T-helper 9 cell (primary cell): ENCODE data around the gene TAF7L.
"Not testable (repeated sequence)": the region's sequence is repeated elsewhere in the genome, so short reads cannot be mapped to it uniquely, and the experiment has no call there.

Experiments used
- DNase-seq: peaks from one replicate; pipeline ENCODE4 v3.0.0-alpha.2; 2020
- total RNA-seq, 2 donors: gene quantifications; one replicate each; lab custom pipeline; 2026; lab: John Stamatoyannopoulos, UW

Gene TAF7L, protein sequence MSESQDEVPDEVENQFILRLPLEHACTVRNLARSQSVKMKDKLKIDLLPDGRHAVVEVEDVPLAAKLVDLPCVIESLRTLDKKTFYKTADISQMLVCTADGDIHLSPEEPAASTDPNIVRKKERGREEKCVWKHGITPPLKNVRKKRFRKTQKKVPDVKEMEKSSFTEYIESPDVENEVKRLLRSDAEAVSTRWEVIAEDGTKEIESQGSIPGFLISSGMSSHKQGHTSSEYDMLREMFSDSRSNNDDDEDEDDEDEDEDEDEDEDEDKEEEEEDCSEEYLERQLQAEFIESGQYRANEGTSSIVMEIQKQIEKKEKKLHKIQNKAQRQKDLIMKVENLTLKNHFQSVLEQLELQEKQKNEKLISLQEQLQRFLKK
- 0.14 to 0.48 reads per million in 2 donors for total RNA-seq

DNA sequence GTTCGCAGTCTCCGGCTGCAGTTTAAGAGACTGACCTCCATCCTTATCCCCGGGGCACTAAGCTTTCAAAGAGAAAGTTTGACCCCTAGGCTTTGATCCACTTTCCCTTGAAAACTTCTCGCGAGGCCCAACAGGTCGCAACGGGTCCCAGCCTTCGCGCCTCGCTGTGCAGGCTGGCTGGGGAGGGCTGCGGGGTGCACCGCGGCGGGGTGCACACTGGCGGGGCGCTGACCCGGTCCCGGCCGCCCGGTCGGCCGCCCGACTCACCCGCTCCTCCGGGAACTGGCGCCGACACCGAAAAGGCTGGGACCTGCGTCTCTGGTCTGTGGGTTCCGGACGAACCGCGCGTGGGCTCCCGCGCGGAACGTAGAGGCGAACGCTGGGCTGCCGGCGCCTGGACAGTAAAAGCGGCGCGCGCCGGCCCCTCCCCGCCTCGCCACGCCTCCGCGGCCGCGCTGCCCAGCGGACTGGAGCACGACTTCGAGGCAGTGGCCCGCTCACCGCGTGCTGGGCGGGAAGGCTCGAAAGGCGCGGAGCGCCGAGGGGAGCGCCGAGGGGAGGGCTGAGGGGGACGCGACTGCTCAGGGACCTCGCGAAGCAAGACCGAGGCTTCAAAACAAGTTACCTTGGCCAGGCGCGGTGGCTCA is at the start of gene TAF7L:
TSS of gene TAF7L (minus strand) at position 378 of the 647 bp plus-strand sequence. CDS start 3,791 bp downstream, outside the sequence.
- no peak for DNase-seq

DNA sequence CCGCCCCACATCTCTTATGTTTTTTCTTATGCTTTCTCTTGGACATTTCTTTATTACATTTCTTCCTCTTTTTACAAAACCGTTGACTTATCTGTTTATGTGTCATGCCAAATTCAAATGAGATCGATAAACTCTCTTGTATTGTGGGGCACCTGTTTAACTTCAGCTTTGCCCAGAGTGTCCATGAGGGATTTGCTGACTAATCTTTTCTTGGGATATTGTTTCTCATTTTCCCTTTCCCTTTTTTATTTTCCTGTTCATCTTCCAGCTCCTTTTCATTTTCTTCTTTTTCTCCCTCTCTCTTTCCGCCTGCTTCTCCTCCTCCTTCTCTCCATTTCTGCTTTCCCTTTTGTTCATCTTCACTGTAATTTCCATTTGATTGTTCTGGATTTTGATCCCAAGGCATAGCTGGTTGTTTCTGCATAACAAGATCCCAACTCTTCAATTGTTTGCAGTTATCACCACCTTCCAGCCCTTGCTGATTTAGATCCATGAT is 46.7 kb upstream of the TAF7L start:
- DNase-seq, result no peak

DNA sequence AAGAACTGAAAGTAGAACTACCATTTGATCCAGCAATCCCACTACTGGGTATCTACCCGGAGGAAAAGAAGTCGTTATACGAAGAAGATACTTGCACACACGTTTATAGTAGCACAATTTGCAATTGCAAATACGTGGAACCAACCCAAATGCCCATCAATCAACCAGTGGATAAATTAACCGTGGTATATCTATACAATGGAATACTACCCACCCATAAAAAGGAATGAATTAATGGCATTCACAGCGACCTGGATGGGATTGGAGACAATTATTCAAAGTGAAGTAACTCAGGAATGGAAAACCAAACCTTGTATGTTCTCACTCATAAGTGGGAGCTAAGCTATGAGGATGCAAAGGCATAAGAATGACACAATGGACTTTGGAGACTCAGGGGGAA is 43.2 kb upstream of the TAF7L start:
- not testable (repeated sequence) for DNase-seq

DNA sequence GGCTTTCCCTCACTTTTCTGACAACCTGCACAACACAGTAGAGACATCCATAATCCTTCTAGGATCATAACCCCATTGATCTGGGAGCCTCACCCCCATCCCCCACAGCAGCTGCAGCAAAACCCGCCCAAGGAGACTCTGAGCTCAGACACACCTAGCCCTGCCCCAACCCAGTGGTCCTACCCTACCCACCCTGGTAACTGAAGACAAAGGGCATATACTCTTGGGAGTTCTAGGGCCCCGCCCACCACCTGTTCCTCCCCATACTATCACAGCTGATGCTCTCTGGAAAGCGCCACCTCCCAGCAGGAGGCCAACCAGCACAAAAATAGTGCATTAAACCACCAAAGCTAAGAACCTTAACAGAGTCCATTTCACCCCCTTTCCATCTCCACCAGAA is 35.5 kb upstream of the TAF7L start:
- DNase-seq, result not testable (repeated sequence)

DNA sequence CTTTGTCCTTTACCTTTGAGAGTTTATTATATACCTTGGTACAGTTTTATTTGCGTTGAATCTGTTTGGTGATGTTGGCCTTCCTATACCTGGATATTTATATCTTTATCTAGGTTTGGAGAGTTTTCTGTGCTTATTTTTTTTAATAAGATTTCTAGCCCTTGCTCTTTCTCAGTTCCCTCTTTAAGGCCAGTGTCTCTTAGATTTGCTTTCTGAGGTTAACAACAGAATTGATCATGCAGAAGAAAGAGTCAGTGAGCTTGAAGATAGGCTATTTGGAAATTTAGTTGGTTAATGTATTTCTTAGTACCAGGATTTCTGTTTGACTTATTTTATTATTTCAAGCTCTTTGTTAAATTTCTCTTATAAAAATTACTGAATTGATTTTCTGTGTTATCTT is 12.7 kb upstream of the TAF7L start:
- DNase-seq, result no peak

DNA sequence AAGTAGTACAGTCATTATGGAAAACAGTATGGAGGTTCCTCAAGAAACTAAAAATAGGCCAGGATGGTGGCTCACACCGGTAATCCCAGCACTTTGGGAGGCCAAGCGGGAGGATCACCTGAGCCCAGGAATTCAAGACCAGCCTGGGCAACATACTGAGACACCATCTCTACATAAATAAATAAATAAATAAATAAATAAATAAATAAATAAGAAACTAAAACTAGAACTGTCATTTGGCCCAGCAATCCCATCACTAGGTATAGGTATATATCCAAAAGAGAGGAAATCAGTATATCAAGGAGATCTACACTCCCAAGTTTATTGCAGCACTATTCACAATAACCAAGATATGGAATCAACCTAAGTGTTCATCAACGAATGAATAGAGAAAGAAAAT is 4.5 kb upstream of the TAF7L start:
- not testable (repeated sequence) for DNase-seq

DNA sequence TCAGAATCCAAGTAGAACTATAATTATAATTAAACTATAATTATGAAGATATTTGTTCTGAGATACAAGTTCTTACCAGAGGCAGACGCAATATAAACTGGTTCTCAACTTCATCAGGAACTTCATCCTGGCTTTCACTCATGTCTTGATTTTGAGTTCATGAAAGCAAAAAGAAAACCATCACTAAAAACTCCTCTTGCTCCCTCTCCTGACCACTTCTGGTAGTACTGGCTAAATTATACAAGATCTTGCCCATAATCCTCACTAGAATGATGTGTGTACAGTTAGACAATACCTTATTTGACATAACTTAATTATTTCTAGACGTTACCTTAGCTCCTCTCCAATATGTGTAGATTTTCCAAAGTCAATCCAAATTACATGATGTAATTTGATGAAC is 3.7 kb downstream of the TAF7L start:
- no peak for DNase-seq

DNA sequence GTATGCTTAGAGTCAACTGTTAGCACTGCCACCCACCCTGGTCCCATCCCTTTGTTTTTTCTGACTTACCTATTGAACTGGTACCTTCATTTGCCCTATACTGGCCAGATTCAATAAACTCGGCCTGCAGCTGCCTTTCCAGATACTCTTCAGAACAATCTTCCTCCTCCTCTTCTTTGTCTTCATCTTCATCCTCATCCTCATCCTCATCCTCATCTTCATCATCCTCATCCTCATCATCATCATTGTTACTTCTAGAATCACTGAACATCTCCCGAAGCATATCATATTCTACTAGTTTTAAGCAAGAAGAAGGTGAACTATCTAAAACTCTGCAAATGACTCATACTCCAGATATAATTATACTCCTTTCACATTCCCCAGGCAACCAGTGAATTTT is 14.9 kb downstream of the TAF7L start:
- no peak for DNase-seq

DNA sequence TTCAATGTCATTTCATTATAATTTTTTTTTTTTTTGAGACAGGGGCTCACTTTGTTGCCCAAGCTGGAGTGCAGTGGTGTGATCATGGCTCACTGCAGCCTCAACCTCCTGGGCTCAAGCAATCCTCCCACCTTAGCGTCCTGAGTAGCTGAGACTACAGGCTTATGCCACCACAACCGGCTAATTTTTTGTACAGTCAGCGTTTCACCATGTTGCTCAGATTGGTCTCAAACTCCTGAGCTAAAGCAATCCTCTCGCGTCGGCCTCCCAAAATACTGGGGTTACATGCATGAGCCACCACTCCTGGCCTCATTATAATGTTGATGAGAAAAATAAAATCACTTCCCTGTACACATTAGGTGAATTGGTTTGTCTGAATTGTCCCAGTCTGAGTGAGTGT is 16.9 kb downstream of the TAF7L start:
- DNase-seq, result no peak

DNA sequence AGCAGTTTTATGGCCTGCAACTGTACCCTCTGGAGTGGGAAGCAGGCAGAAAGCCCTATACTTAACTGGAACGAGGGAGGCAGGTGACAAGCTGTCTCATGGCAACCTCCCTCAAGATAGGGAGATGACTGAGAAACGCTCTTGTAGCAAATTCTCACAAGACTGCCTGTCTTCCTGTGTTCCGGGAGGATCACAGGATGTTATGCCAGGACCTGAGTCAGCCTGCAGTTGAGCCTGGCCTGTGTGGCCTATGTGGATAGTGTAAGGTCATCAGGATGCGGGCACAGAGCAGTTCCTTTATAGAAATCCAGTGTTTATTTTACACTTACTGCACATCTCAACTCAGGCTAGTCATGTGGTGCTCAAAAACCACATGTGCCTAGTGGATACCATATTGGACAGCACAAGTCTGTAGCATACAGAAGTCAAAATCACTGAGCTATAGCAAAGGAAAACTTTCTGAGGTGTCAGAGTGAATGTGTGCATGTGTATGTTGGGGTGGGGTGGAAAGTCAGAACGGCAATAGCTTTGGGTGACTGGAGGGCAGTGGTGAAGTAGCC is 25.2 kb downstream of the TAF7L start:
- no peak for DNase-seq

DNA sequence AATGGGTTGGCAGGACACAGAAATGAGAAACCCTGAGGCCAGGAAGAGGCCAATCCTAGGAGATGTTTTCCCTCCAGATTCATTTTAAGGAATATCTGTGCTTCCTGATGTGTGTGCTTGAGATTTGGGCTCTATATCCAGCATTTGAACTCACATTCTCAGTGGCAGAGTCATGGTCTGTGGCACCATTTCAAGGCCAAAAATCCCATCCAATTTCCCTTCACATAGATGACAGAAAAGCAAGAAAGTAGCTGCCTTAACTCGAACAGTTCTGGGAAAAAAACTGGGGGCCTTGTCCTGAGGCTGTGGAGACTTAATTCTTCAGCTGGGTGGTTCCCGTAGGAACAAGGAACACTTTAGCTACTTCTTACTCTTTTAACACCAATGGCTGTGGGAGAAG is 27.4 kb downstream of the TAF7L start:
- no peak for DNase-seq

DNA sequence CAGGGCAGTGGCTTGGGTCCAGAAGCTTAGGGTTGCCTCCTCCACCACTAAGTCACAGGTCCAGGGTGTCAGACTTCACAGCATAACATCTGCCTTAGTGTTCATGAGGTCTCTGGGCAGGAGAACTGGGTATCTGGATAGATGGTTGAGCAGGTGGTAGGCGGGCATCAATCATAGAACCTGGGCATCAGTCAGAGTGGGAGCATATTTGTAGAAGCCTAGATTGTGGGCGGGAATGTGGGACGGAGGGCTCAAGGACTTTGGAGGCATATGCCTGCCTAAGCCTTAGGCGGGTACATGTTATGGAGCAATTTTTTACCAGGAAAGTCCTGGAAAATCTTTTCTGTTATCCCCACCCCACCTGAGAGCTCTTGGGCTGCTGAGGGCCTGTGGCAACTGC is 28.5 kb downstream of the TAF7L start:
- no peak for DNase-seq

DNA sequence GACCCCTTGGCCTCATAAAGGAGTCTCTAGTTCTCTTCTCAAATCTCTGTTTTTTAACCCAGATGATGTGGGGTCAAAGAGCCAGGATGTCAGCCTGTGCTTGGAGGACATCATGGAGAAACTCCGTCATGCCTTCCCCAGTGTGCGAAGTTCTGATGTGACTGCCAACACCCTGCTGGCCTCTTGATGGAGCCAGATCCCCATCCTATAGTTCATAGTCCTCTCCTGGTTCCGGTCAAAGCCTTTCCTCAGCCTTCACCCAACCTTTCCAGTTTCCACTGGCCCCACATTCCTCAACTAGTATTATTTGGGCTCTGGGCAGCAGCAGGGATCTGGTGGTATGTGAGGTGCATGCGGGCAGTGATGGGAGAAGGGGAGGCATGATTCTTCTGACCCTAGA is 30.7 kb downstream of the TAF7L start:
- DNase-seq, result no peak

DNA sequence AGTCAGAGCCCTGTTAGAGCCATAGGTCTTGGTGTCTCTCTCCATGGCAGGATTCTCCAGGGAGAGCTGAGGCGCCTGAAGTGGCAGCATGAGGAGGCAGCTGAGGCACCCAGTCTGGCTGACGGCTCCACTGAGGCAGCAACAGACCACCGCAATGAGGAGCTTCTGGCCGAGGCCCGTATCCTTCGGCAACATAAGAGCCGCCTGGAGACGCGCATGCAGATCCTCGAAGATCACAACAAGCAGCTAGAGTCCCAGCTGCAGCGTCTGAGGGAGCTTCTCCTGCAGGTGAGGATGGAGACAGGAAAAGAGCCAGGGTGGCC is 32.9 kb downstream of the TAF7L start:
- no peak for DNase-seq

DNA sequence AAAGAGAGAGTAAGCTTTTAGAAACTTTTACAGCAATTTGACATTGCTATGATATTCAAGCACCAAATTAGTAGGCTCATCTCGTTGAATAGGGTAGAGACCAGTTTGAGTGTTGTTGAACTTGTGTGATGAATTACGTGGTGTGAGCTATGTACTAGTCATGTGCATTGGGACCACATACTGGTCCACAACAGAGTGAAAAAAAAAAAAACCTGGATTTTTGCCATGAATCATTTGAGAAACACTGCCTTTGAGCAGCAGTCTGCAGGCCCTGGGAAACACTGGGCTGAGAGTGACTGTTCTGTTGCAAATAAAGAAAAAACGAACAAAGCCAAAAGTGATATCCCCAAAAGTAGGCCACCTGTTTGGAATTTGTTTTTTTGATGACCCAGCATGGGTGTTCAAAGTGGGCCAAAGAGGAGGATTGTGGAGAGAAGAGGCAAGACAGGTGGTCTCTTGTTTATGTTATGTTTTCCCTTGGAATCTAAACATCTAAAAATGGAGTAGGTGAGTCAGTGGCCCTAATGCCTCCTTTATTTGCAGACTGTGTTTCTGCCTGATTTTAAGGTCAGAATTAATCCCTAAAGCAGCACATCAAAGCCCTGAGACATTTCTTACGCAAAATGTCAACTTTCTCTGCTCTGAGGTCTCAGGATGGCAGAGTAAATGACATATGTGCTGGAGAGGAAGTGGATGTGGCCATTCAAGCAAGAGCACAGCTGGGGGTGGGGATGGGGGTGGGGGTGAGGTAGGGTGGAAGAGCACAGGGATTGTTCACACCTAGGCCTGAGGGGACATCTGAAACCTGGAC is 33.5 kb downstream of the TAF7L start:
- no peak for DNase-seq

DNA sequence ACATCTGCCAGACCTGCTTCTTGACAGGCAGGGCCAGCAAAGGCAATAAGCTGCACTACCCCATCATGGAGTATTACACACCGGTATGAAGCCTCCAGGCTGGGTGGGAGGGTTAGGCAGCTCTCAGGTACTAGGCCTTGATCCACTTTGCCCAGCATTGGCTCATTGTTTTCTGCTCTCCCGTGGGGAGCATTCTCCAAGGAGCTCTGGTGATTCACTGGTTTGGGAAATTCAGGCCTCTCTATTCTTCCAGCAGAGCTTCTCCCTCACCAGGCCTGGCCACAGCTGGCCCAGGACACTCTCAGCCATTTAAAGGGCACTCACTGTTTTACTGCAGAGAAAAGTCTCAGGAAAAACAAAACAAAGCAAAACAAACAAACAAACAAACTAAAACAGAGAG is 38.5 kb downstream of the TAF7L start:
- no peak for DNase-seq

DNA sequence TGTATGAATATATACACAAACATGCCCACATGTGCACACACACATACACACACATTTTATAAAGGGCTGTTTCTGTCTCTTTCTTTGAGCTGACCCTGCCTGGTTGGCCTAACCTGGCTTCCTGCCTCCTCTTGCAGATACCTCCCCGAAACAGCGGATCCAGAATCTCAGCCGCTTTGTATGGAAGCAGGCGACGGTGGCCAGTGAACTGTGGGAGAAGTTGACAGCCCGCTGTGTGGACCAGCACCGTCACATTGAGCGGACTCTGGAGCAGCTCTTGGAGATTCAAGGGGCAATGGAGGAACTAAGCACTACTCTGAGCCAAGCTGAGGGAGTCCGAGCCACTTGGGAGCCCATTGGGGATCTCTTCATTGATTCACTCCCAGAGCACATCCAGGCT is 49.6 kb downstream of the TAF7L start:
- DNase-seq, result no peak

DNA sequence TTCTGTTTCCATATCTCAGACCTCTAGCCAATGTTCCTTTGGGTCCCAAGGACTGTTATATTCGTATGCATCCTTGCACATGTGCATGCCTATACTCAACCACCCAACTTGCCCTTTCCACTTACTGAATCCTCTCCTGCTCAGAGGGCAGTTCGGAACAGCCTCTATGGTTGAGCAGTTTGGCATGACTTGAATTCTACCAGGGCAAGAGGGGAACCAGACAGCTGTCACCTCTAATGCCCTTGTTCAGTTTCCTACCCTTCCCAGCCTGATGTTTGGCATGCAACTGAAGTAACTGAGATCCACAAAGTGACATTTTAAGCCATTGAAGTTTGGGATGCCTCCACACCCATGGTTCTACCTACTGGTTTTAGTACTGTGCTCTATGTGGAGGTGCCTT is 54.1 kb downstream of the TAF7L start:
- DNase-seq, result no peak

DNA sequence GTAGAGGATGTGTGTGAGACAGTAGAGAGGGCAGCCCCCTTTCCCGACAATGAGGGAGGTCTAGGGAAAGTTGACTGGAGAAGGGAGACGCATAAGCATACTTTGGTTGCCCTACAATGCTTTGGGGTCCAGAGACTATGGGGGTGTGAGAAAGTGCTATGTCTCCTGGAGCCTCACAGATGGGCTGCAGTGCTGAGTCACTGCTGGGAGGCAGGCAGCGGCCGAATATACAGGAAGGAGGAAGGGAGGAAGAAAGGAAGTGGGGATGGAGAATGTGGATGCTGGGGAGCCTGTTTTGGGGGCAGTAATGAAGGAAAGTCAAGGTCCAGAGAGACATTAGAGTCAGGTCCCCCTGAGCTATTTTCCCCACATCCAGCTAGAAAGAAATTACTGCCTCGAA is 58.8 kb downstream of the TAF7L start:
- DNase-seq, result no peak

DNA sequence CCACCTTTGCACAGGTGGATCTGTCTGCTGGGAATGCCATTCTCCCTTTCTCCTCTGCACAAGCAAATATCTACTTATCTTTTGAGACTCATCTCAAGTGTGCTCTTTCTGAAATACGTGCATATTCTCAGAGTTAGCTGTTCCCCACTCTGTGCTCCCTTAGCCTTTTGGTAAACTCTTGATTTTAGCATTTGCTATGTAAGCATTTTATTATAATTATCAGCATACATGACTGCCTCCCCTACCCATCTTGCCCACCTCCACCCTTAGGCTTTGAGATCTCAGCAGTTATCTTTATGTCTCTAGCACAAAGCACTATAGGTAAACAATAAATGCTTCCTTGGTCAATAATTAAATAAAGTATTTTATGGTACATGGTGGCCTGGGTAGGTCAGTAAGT is 60.1 kb downstream of the TAF7L start:
- DNase-seq, result no peak

DNA sequence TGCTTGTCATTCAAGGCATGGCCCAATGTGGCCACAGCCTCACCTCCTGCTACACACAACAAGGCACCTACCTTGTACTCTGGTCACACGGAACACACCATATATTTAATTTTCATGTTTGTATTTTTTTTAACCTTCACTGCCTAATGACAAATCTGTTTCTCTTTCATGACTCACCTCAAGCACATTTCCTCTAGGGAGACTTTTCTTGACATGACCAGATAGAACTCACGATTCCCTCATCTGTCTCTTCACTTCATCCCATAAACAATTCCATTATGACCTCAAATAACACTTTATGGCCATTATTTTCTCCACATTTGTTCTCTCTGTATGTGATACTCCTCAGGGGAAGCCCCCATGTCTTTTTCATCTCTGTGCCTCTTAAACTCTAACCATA is 60.5 kb downstream of the TAF7L start:
- no peak for DNase-seq

DNA sequence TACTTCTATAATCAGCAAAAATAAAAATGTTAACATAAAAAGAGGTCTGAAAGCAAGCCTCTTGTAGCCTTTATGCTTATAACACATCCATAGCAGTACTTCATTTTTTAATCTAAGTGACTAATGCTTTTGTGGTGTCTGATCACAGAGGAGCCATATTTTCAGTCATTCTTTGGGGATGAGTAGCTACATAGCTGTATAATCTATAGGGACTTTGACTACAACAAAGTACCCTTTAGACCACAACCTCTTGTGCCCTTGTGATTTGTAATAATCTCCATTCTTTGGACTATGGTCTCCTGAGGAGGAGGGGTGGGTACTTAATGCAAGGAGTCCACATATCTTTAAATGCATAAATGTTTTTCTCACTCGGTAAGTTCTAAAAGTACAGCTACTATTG is 62.0 kb downstream of the TAF7L start:
- no peak for DNase-seq

DNA sequence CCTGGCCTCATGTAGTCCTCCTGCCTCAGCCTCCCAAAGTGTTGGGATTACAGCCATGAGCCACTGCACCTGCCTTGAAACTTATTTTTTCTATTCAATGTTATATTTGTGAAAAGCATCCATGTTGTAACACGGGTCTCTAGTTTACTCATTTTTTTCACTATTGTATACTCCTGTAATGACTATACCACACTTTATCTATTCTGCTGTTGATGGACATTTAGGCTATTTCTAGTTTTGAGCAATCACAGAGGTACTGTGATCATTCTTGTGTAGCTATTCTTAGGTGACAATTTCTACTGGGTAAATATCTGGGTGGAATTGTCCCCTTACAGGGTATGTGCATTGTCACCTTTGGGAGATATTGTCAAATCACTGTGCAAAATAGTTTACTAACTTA is 67.9 kb downstream of the TAF7L start:
- DNase-seq, result no peak
